Breast epithelium (tissue), 4 donors: ENCODE measurements around the gene GNGT1. TPM values are rescaled to one million over a fixed set of nuclear protein-coding genes. Genes with fewer than 3 reads are reported as not detected.

Source experiments
- DNase-seq, 2 donors: peaks; one replicate each; pipeline ENCODE4 v3.0.0-alpha.2; 2019; ENCODE audit warnings: low spot score in 2 of 2
- H3K27ac ChIP-seq, 2 donors: fragments of 200-600 bp; sonication (generic) in 1 of 2; one replicate each; pipeline ENCODE4 v1.5.1; 2016 to 2019; ENCODE audit warnings: mild to moderate bottlenecking in 1 of 2
- H3K27me3 ChIP-seq, 2 donors: fragments of 200-600 bp; sonication (generic) in 1 of 2; one replicate each; pipeline versions ENCODE4 v1.5.1 to v1.6.0; 2017 to 2019; ENCODE audit warnings: control low read depth in 1 of 2, mild to moderate bottlenecking in 1 of 2
- H3K36me3 ChIP-seq: fragments of 200-600 bp; one replicate; pipeline ENCODE4 v1.5.1; 2019
- H3K4me1 ChIP-seq, 2 donors: fragments of 200-600 bp; sonication (generic); one replicate each; pipeline ENCODE4 v1.5.1; 2016 to 2019; ENCODE audit warnings: control low read depth in 1 of 2
- H3K4me3 ChIP-seq, 3 donors: fragments of 200-600 bp; sonication (generic); 1 replicate in 2 of 3; 2 replicates in 1 of 3; pipeline ENCODE4 v1.5.1; 2016 to 2019; ENCODE audit warnings: mild to moderate bottlenecking in 3 of 3, moderate library complexity in 2 of 3
- H3K9me3 ChIP-seq, 2 donors: fragments of 200-600 bp; sonication (generic) in 1 of 2; one replicate each; pipeline ENCODE4 v1.5.1; 2016 to 2019; ENCODE audit warnings: control low read depth in 1 of 2
- POLR2A ChIP-seq: fragments of 450-650 bp; IDR thresholded peaks from one replicate; pipeline ENCODE4 v1.6.1; 2016; ENCODE audit warnings: antibody characterized with exemption, mild to moderate bottlenecking, moderate library complexity
- POLR2AphosphoS5 ChIP-seq, 3 donors: sonication (generic); formaldehyde crosslinking; IDR thresholded peaks; one replicate each; pipeline ENCODE4 v1.6.1; 2017; ENCODE audit warnings: antibody characterized with exemption in 3 of 3
- intact Hi-C: fragments of 100-400 bp; cut with DNase I; formaldehyde crosslinking; loops from one replicate; pipeline ENCODE4 v1.15.1; 2023; ENCODE audit warnings: low total_unique reads
- total RNA-seq, 3 donors: library from RNA; depleted of rRNA; stranded (reverse); fragments of >200 nt; gene quantifications; one replicate each; pipeline ENCODE4 v1.1.0, GENCODE V29; 2016
- TF ChIP-seq, protein P1 (sequence below), 3 donors: fragments of 450-650 bp; IDR thresholded peaks; one replicate each; pipeline ENCODE4 v1.5.1; 2016 to 2017; ENCODE audit warnings: antibody characterized with exemption in 3 of 3, mild to moderate bottlenecking in 3 of 3, moderate library complexity in 3 of 3

Gene GNGT1
- total RNA-seq, 3 donors from 2014 or later, result not detected

DNA sequence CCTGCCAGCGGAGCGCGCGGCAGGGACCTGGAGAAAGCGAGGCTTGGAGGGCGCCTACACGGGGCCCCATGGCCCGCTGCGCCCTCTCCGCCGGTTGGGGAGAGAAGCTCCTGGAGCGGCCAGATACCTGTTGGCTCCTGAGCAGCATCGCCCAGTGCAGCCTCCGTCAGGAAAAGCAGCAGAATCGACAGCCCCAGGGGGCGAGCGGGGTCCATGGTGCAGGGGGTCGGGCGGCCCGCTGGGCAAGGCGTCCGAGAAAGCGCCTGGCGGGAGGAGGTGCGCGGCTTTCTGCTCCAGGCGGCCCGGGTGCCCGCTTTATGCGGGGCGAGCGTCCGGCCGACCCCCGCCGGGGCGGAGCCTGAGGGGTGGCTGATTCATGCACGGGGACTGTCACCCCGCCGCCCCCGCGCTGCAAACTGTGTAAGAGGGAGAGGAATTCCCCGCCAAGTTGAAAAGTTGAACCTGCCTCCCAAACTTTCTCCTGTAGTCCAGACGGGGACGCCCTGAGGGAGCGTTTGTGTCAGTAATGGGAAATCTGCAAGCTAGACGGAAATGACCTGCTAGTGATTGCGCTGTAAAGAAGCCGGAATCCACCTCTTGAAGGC lies 15.8 kb upstream of the GNGT1 start, which contains the start of gene TFPI2:
Gene TFPI2 (minus strand): TSS at position 290 of the 605 bp plus-strand sequence. CDS start 75 bp downstream, at position 215.
- intact Hi-C loops, result no loop called here
- no peaks in the 10 kb centered on the region for H3K36me3 ChIP-seq
- no peaks in the 10 kb centered on the region for H3K4me1 ChIP-seq
- H3K27ac ChIP-seq, result peak within 1 kb of the TSS in 1 of 2 donors; percentile 16
- no peaks in the 10 kb centered on the region for H3K27me3 ChIP-seq
- peak within 1 kb of the TSS; percentile 43 to 74 (median 57) for H3K4me3 ChIP-seq
- H3K9me3 ChIP-seq, result no peaks in the 10 kb centered on the region
- DNase-seq, result peak in 1 of 2 donors; percentile 27
- TF ChIP-seq POLR2AphosphoS5 (IDR thresholded peaks at IDR 0.05), result no peak

DNA sequence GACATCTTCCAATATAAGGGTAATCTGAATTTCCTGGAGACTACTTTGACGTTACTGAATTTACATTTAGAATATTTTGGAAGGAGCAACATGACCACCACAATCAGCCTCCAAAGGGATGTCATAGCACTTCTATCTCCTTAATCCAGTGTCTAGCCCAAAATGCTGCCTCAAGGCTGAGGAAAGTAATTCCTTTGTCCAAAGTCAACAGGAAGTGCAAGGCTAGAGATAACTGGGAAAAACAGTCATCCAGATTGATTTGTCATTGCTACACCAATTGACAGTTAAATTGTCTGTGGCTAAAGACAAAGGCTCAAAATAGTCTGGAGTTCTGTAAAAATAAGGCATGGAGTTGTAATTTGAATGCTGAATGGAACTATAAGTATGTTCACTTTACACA lies 11.9 kb upstream of the GNGT1 start:
- Histone ChIP-seq H3K27ac (no peak overlapping the region), H3K9me3 (no peaks in the 10 kb centered on the region), H3K36me3 (no peaks in the 10 kb centered on the region), H3K4me1 (no peaks in the 10 kb centered on the region), H3K4me3 (no peak overlapping the region), H3K27me3 (no peaks in the 10 kb centered on the region)
- TF ChIP-seq POLR2AphosphoS5 (IDR thresholded peaks at IDR 0.05) (no peak), POLR2A (no peak)
- TF ChIP-seq, protein P1, sequence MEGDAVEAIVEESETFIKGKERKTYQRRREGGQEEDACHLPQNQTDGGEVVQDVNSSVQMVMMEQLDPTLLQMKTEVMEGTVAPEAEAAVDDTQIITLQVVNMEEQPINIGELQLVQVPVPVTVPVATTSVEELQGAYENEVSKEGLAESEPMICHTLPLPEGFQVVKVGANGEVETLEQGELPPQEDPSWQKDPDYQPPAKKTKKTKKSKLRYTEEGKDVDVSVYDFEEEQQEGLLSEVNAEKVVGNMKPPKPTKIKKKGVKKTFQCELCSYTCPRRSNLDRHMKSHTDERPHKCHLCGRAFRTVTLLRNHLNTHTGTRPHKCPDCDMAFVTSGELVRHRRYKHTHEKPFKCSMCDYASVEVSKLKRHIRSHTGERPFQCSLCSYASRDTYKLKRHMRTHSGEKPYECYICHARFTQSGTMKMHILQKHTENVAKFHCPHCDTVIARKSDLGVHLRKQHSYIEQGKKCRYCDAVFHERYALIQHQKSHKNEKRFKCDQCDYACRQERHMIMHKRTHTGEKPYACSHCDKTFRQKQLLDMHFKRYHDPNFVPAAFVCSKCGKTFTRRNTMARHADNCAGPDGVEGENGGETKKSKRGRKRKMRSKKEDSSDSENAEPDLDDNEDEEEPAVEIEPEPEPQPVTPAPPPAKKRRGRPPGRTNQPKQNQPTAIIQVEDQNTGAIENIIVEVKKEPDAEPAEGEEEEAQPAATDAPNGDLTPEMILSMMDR (IDR thresholded peaks at IDR 0.05), result no peak
- intact Hi-C loops, result no loop called here
- DNase-seq, result no peak

DNA sequence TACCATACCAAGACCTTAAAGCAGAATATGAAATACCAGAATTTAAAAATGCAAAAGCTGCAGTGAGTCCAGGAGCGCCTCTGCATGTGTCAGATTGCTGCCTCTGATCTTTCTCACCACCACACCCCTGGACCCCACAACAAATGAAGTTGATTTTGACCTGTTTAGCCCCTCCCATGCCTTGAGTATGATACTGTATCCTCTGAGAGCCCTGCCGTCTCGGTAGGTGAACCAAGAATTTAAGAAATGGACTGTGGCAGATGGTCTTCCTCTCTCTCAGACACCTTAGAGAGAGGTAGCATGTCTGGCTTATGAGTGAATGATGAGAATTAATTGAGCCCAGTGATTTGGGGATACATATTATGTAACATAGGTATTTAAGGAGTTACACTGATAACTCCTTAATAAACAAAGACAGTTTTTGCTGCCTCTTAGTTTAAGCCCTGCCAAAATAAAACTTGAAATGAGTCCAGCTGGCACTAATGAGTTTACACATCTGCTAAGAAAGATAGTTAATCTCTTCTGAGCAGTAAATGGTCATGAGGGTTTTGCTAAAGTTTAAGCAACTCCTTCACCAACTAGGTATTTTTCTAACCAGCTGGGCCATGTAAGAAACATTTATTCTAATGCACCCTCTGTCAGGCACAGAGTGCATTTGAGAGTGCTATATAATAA lies 11.3 kb upstream of the GNGT1 start:
- no peaks in the 10 kb centered on the region for H3K36me3 ChIP-seq
- TF ChIP-seq POLR2AphosphoS5 (IDR thresholded peaks at IDR 0.05) (no peak), POLR2A (no peak)
- TF ChIP-seq, protein P1 (IDR thresholded peaks at IDR 0.05), result no peak
- no peak for DNase-seq
- no peaks in the 10 kb centered on the region for H3K4me1 ChIP-seq
- no peak overlapping the region for H3K27ac ChIP-seq
- no peak overlapping the region for H3K4me3 ChIP-seq
- intact Hi-C loops, result no loop called here
- no peaks in the 10 kb centered on the region for H3K9me3 ChIP-seq
- H3K27me3 ChIP-seq, result no peaks in the 10 kb centered on the region

DNA sequence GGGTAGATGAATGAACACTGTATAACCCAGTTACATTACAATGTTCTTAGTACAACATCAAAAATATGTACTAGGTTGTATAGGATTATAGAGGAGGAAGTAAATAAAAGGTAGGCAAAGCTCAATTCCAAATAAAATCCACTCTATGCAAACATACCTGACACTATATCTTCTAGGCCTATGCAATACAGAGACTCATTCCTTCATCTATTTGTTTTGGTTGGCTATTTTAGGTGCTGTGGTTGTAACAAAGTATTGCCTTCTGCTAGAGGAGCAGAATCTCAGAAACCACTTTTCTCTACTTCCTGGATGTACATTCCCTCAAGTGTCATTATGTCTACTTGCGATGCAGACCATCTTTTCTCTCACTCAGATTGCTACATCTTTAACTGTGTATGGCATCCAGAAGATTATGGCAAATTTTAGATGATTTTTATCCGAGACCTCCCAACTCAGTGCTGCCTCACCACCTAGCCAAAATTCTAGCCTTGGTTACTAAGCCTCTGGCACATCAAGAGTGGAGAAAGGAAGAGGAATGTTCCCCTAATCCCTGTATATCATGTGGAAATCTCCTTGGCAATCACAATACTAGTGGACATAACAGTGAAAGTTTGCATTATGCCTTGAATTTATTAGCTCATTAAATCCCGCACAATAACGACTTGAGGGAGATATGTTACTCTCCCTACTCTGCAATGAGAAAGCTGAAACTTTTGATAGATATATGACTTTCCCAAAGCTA lies 10.3 kb upstream of the GNGT1 start:
- no peaks in the 10 kb centered on the region for H3K36me3 ChIP-seq
- intact Hi-C loops, result no loop called here

DNA sequence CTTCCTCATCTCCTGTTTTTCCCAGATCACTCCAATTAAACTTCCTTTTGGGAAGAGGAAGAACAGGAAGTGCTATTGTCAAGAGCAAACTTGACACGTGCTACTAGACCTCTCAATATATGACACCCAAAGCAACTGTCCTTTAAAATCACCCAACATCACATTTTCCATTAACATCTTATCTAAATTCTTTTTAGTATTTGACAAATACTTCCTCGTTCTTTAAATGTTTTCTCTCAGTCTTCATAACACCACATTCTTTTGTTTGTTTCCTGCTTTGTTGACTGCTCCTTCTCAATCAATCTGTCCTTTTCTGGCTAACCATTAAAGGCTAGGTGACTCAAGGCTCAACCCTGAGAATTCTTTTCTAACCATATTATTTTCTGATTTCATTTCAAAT lies 8.7 kb upstream of the GNGT1 start:
- TF ChIP-seq, protein P1 (IDR thresholded peaks at IDR 0.05), result no peak
- TF ChIP-seq POLR2AphosphoS5 (IDR thresholded peaks at IDR 0.05), result no peak
- no peak for TF ChIP-seq POLR2A
- no peaks in the 10 kb centered on the region for H3K9me3 ChIP-seq
- no peaks in the 10 kb centered on the region for H3K36me3 ChIP-seq
- H3K27me3 ChIP-seq, result no peaks in the 10 kb centered on the region
- no peak overlapping the region for H3K4me3 ChIP-seq
- intact Hi-C loops, result no loop called here
- H3K27ac ChIP-seq, result no peak overlapping the region
- no peaks in the 10 kb centered on the region for H3K4me1 ChIP-seq
- no peak for DNase-seq

More for the DNA sequence above, 10.3 kb upstream of the GNGT1 start:
- no peaks in the 10 kb centered on the region for H3K9me3 ChIP-seq
- no peak overlapping the region for H3K27ac ChIP-seq
- no peaks in the 10 kb centered on the region for H3K4me1 ChIP-seq
- TF ChIP-seq POLR2AphosphoS5 (IDR thresholded peaks at IDR 0.05), result no peak
- TF ChIP-seq, protein P1 (IDR thresholded peaks at IDR 0.05), result no peak
- TF ChIP-seq POLR2A, result no peak
- no peak for DNase-seq
- no peaks in the 10 kb centered on the region for H3K27me3 ChIP-seq
- H3K4me3 ChIP-seq, result no peak overlapping the region
